Caco-2 (cell line): ENCODE data around the gene OXSR1. TPM values are rescaled to one million over a fixed set of nuclear protein-coding genes. Genes with fewer than 3 reads are reported as not detected.

Experiments used
- BruUV-seq: library from RNA; stranded (reverse); fragments of 400-500 nt; replicated peaks from 2 replicates; lab custom pipeline; 2021; lab: Mats Ljungman, UMichigan
- CTCF ChIA-PET: fragments of 300-600 bp; sonication (Branson Sonifier 250); formaldehyde crosslinking; loops from one replicate; lab custom pipeline; 2022; ENCODE audit warnings: antibody characterized with exemption; lab: Charles Lee
- POLR2A ChIA-PET: fragments of 300-600 bp; sonication (Branson Sonifier 250); formaldehyde crosslinking; loops from one replicate; lab custom pipeline; 2022; ENCODE audit warnings: antibody characterized with exemption; lab: Charles Lee
- DNase-seq, 2 experiments: peaks; one replicate each; pipeline versions ENCODE4 v3.0.0 to v3.0.0-alpha.2; 2020 to 2022
- H3K27me3 ChIP-seq: replicated peaks from 2 replicates; pipeline ENCODE4 v1.6.0; 2011; ENCODE audit warnings: low read length; ENCODE audit not compliant: control insufficient read depth, insufficient read depth
- H3K36me3 ChIP-seq: 2 replicates; pipeline ENCODE4 v1.5.1; 2011; ENCODE audit warnings: low read length; ENCODE audit not compliant: control insufficient read depth, insufficient read depth
- H3K4me1 ChIP-seq: fragments of 250-450 bp; sonication (Bioruptor Pico); 2 replicates; pipeline ENCODE4 v1.5.1; 2020; ENCODE audit warnings: mild to moderate bottlenecking
- H3K4me3 ChIP-seq: 2 replicates; pipeline ENCODE4 v1.5.1; 2011; ENCODE audit warnings: low read depth, mild to moderate bottlenecking, control low read depth, low read length
- H3K9me3 ChIP-seq: fragments of 250-450 bp; sonication (Bioruptor Pico); 2 replicates; pipeline ENCODE4 v1.5.1; 2020; ENCODE audit warnings: mild to moderate bottlenecking, moderate library complexity
- H3K27ac Mint-ChIP-seq: one replicate; pipeline ENCODE4 v1.8.0; 2022; ENCODE audit warnings: mixed read lengths; ENCODE audit not compliant: unreplicated experiment
- H3K27me3 Mint-ChIP-seq: one replicate; pipeline ENCODE4 v1.8.0; 2022; ENCODE audit warnings: mixed read lengths; ENCODE audit not compliant: insufficient read depth, unreplicated experiment
- H3K36me3 Mint-ChIP-seq: one replicate; pipeline ENCODE4 v1.8.0; 2022; ENCODE audit warnings: mild to moderate bottlenecking, mixed read lengths; ENCODE audit not compliant: insufficient read depth, unreplicated experiment
- H3K4me1 Mint-ChIP-seq: one replicate; pipeline ENCODE4 v1.8.0; 2022; ENCODE audit warnings: low read depth, mixed read lengths; ENCODE audit not compliant: unreplicated experiment
- H3K4me3 Mint-ChIP-seq: one replicate; pipeline ENCODE4 v1.8.0; 2022; ENCODE audit warnings: mild to moderate bottlenecking, moderate library complexity, mixed read lengths; ENCODE audit not compliant: unreplicated experiment
- H3K9me3 Mint-ChIP-seq: one replicate; pipeline ENCODE4 v1.8.0; 2022; ENCODE audit warnings: mixed read lengths; ENCODE audit not compliant: unreplicated experiment
- intact Hi-C: fragments of 100-400 bp; cut with micrococcal nuclease; formaldehyde crosslinking; loops from one replicate; pipeline ENCODE4 v1.10.0; 2022; ENCODE audit not compliant: unreplicated experiment
- total RNA-seq: library from RNA; stranded (reverse); gene quantifications from 2 replicates; pipeline ENCODE4 v1.2.3, GENCODE V29; 2022
- TF ChIP-seq, protein P1 (sequence below), 2 experiments: fragments of 200-600 bp in 1 of 2; IDR thresholded peaks; 1 replicate in 1 of 2; 2 replicates in 1 of 2; pipeline versions ENCODE4 v1.5.1 to v1.8.0; 2011 to 2022; ENCODE audit warnings: antibody characterized with exemption in 1 of 2, control low read depth in 1 of 2, inconsistent platforms in 1 of 2, low read depth in 1 of 2, low read length in 1 of 2, mild to moderate bottlenecking in 1 of 2, moderate library complexity in 1 of 2; ENCODE audit not compliant: insufficient read depth in 1 of 2, severe bottlenecking in 1 of 2, unreplicated experiment in 1 of 2

Gene OXSR1
- total RNA-seq, 1 experiment from 2014 or later = 39.2 TPM

DNA sequence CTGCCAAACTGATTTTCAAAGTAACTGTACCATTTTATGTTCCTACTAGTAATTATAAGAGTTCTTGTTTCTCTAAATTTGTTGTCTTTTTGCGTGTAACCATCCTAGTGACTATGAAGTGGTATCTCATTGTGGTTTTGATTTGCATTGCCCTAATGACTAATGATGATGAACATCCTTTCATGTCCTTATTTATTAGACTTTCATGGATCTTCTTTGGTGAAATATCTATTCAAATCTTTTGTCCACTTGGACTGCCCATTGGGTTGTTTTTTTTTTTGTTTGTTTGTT, 3.6 kb downstream of the OXSR1 start:
- no TSS peak for BruUV-seq
- intact Hi-C loops = no loop called here

DNA sequence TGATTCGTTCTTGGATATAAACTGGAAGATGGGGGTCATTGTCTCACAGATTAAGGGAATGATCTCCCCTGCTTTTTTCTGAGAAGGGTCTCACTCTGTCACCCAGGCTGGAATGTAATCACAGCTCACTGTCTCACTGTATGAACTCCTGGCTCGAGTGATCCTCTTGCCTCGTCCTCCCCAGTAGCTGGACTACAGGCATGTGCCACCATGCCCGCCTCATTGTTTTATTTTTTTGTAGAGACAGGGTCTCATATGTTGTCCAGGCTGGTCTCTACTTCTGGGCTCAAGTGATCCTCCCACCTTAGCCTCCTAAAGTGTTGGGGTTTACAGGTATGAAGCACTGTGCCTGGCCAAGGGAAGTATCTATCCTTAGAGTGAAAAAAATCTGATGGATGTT, 5.4 kb downstream of the OXSR1 start:
- no peaks in the 10 kb centered on the region for H3K36me3 ChIP-seq
- no peaks in the 10 kb centered on the region for H3K27me3 ChIP-seq
- Mint-ChIP-seq H3K36me3 (peaks cover 14% of the 10 kb centered on the region), H3K9me3 (no peaks in the 10 kb centered on the region), H3K4me1 (peaks cover 32% of the 10 kb centered on the region), H3K4me3 (no peak overlapping the region), H3K27ac (no peak overlapping the region), H3K27me3 (no peaks in the 10 kb centered on the region)
- H3K4me3 ChIP-seq = no peak overlapping the region
- no peak for DNase-seq
- BruUV-seq = no TSS peak
- TF ChIP-seq, protein P1, sequence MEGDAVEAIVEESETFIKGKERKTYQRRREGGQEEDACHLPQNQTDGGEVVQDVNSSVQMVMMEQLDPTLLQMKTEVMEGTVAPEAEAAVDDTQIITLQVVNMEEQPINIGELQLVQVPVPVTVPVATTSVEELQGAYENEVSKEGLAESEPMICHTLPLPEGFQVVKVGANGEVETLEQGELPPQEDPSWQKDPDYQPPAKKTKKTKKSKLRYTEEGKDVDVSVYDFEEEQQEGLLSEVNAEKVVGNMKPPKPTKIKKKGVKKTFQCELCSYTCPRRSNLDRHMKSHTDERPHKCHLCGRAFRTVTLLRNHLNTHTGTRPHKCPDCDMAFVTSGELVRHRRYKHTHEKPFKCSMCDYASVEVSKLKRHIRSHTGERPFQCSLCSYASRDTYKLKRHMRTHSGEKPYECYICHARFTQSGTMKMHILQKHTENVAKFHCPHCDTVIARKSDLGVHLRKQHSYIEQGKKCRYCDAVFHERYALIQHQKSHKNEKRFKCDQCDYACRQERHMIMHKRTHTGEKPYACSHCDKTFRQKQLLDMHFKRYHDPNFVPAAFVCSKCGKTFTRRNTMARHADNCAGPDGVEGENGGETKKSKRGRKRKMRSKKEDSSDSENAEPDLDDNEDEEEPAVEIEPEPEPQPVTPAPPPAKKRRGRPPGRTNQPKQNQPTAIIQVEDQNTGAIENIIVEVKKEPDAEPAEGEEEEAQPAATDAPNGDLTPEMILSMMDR (IDR thresholded peaks at IDR 0.05; ENCODE audit: insufficient read depth in 1 of 2, low read depth in 1 of 2, low read length in 1 of 2, severe bottlenecking in 1 of 2, unreplicated experiment in 1 of 2) = no peak
- H3K9me3 ChIP-seq = no peaks in the 10 kb centered on the region
- CTCF ChIA-PET = no interaction called here
- H3K4me1 ChIP-seq = peaks cover 4% of the 10 kb centered on the region
- intact Hi-C loops = no loop called here
- POLR2A ChIA-PET = no interaction called here

More for the DNA sequence above, 3.6 kb downstream of the OXSR1 start:
- Mint-ChIP-seq H3K27me3 (no peaks in the 10 kb centered on the region), H3K4me1 (peaks cover 29% of the 10 kb centered on the region), H3K27ac (no peak overlapping the region), H3K36me3 (peaks cover 29% of the 10 kb centered on the region), H3K9me3 (no peaks in the 10 kb centered on the region), H3K4me3 (no peak overlapping the region)
- no peak for DNase-seq
- Histone ChIP-seq H3K4me1 (peaks cover 2% of the 10 kb centered on the region), H3K36me3 (no peaks in the 10 kb centered on the region), H3K27me3 (no peaks in the 10 kb centered on the region), H3K4me3 (no peak overlapping the region), H3K9me3 (no peaks in the 10 kb centered on the region)
- ChIA-PET CTCF (no interaction called here), POLR2A (no interaction called here)
- TF ChIP-seq, protein P1 (IDR thresholded peaks at IDR 0.05; ENCODE audit: insufficient read depth in 1 of 2, low read depth in 1 of 2, low read length in 1 of 2, severe bottlenecking in 1 of 2, unreplicated experiment in 1 of 2) = no peak

DNA sequence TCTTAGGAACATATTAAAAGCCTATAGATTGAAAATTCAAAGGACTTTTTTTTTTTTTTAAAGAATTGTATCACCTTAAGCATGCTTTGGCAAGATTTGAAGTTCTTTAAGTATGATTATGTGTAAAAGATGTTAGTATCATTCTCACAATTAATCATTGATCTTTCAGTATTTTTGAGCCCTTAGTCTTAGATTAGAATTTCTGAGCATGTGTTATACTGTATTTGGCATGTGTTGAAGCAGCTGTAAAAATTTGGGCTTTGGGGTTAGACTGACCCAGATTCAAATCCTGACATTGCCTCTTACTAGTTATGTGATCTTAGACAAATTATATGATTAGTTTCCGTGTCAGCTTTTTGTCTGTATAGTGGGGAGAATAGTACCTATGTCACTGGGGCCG, 6.3 kb downstream of the OXSR1 start:
- Mint-ChIP-seq H3K9me3 (no peaks in the 10 kb centered on the region), H3K36me3 (peaks cover 11% of the 10 kb centered on the region), H3K4me3 (no peak overlapping the region), H3K27ac (no peak overlapping the region), H3K4me1 (peaks cover 30% of the 10 kb centered on the region), H3K27me3 (no peaks in the 10 kb centered on the region)
- intact Hi-C loops = no loop called here
- H3K4me3 ChIP-seq = no peak overlapping the region
- no peaks in the 10 kb centered on the region for H3K27me3 ChIP-seq
- TF ChIP-seq, protein P1 (IDR thresholded peaks at IDR 0.05; ENCODE audit: insufficient read depth in 1 of 2, low read depth in 1 of 2, low read length in 1 of 2, severe bottlenecking in 1 of 2, unreplicated experiment in 1 of 2) = no peak
- no TSS peak for BruUV-seq
- no peak for DNase-seq
- peaks cover 4% of the 10 kb centered on the region for H3K4me1 ChIP-seq
- H3K36me3 ChIP-seq = no peaks in the 10 kb centered on the region
- POLR2A ChIA-PET = no interaction called here
- no peaks in the 10 kb centered on the region for H3K9me3 ChIP-seq
- CTCF ChIA-PET = interaction anchor here (0.5 kb wide), 1 partner anchor 22 kb away, joined by 5 read pairs; no protein-coding TSS in a partner anchor
